Measurements from ENCODE around the gene PTGR1. TPM values are rescaled to one million over a fixed set of nuclear protein-coding genes. Genes with fewer than 3 reads are reported as not detected.

Gene PTGR1
- total and polyA plus RNA-seq, 2 of the 8 experiments (the other 6 are each of a cell fraction or from before 2014, with no cell fraction given), result 16.9 to 28.5 TPM

DNA sequence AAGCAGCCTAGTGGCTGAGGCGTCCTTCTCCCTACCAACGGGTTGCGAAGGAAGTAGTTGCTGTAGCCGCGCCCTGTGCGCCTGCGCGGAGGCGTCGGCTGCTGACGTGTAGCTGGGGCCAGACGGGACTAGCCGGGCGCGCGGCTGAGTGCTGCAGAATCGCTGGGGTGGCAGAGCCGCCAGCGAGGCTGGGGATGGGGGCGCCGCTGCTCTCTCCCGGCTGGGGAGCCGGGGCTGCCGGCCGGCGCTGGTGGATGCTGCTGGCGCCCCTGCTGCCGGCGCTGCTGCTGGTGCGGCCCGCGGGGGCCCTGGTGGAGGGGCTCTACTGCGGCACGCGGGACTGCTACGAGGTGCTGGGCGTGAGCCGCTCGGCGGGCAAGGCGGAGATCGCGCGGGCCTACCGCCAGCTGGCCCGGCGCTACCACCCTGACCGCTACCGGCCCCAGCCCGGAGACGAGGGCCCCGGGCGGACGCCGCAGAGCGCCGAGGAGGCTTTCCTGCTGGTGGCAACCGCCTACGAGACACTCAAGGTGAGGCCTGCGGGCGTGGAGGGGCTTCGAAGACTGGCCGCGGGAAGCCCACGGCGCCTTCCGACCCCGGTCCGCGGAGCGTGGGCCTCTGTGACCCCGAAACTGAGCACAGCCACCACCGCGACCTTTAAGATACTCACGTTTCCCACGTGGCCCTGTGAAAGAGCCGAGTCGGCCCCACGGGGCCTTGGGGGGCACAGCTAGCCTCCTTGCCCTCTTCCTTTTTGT lies 31.9 kb upstream of the PTGR1 start, which contains the start of gene DNAJC25 (continued):
- TF ChIP-seq RFX5 (IDR thresholded peaks at IDR 0.05; ENCODE audit: borderline replicate concordance, low read depth, low read length) (no peak), YY1 (IDR thresholded peaks at IDR 0.05; ENCODE audit: low read depth, low read length) (peak; percentile 64; the same call in 1 of the 2 replicates), SRF (IDR thresholded peaks at IDR 0.05; ENCODE audit: low read depth, low read length) (no peak; the same call in 1 of the 2 replicates), CBX8 (IDR thresholded peaks at IDR 0.05; ENCODE audit: borderline replicate concordance, low read depth, low read length) (no peak), GABPA (IDR thresholded peaks at IDR 0.05; ENCODE audit: borderline replicate concordance, insufficient read depth, low read length) (no peak; the same call in none of the 2 replicates), FOSL1 (IDR thresholded peaks at IDR 0.05; ENCODE audit: insufficient read depth, low read depth, low read length) (no peak), BRCA1 (IDR thresholded peaks at IDR 0.05; ENCODE audit: low read depth, low read length) (no peak), SAP30 (IDR thresholded peaks at IDR 0.05; ENCODE audit: insufficient read depth, insufficient replicate concordance, low read length) (no peak), RNF2 (IDR thresholded peaks at IDR 0.05; ENCODE audit: borderline replicate concordance, low read depth, low read length, missing control alignments, poor library complexity, severe bottlenecking) (no peak), TEAD4 (IDR thresholded peaks at IDR 0.05; ENCODE audit: low read depth, low read length) (no peak), BCL11A (IDR thresholded peaks at IDR 0.05; ENCODE audit: low read depth in 2 of 2, low read length in 2 of 2) (no peak), JUND (IDR thresholded peaks at IDR 0.05; ENCODE audit: low read length) (no peak), RAD21 (IDR thresholded peaks at IDR 0.05 in 1 of 2, conservative IDR thresholded peaks at IDR 0.05 in 1 of 2; ENCODE audit: low read depth in 2 of 2, low read length in 2 of 2) (no peak), SIX5 (IDR thresholded peaks at IDR 0.05; ENCODE audit: low read depth, low read length) (no peak), HDAC2 (IDR thresholded peaks at IDR 0.05; ENCODE audit: borderline replicate concordance in 1 of 2, low read depth in 2 of 2, low read length in 2 of 2) (no peak; a peak in 1 of 4 replicates), SIRT6 (IDR thresholded peaks at IDR 0.05; ENCODE audit: low read length) (no peak), TAF1 (IDR thresholded peaks at IDR 0.05; ENCODE audit: low read depth, low read length) (peak; percentile 99), RXRA (IDR thresholded peaks at IDR 0.05; ENCODE audit: insufficient read depth, low read depth, low read length) (no peak), TAF7 (optimal IDR thresholded peaks at IDR 0.05; ENCODE audit: borderline replicate concordance, low read depth, low read length) (peak; percentile 95), TBP (IDR thresholded peaks at IDR 0.05; ENCODE audit: low read depth, low read length) (peak; percentile 96)
- TF ChIP-seq, protein P1, sequence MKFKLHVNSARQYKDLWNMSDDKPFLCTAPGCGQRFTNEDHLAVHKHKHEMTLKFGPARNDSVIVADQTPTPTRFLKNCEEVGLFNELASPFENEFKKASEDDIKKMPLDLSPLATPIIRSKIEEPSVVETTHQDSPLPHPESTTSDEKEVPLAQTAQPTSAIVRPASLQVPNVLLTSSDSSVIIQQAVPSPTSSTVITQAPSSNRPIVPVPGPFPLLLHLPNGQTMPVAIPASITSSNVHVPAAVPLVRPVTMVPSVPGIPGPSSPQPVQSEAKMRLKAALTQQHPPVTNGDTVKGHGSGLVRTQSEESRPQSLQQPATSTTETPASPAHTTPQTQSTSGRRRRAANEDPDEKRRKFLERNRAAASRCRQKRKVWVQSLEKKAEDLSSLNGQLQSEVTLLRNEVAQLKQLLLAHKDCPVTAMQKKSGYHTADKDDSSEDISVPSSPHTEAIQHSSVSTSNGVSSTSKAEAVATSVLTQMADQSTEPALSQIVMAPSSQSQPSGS (IDR thresholded peaks at IDR 0.05; ENCODE audit: low read length), result no peak; the same call in 1 of the 2 replicates

All from H1 (cell line).